GM18858 (cell line): ENCODE results near the gene GNAZ.

ENCODE experiments used
- ATAC-seq: cut with Tn5 transposase; IDR thresholded peaks from one replicate; pipeline ENCODE4 v1.9.1; 2021; ENCODE audit not compliant: unreplicated experiment

Gene GNAZ

GRCh38 chr22:23075525-23076216, 5.4 kb downstream of the GNAZ start:
- no peak for ATAC-seq

- ATAC-seq = no peak
These were observed 6.7 kb downstream of the GNAZ start for GRCh38 chr22:23076896-23077572.

- ATAC-seq = no peak
These were observed 7.5 kb downstream of the GNAZ start for GRCh38 chr22:23077627-23078461.

GRCh38 chr22:23078462-23078787, 8.1 kb downstream of the GNAZ start:
- no peak for ATAC-seq

GRCh38 chr22:23079240-23079768, 9.0 kb downstream of the GNAZ start:
- no peak for ATAC-seq

GRCh38 chr22:23079814-23080521, 9.6 kb downstream of the GNAZ start:
- ATAC-seq = no peak

GRCh38 chr22:23080613-23081290, 10.4 kb downstream of the GNAZ start:
- ATAC-seq = no peak

GRCh38 chr22:23082534-23083314, 12.4 kb downstream of the GNAZ start:
- no peak for ATAC-seq

- no peak for ATAC-seq
These were observed 13.1 kb downstream of the GNAZ start for GRCh38 chr22:23083315-23084021.

- ATAC-seq = no peak
These were observed 14.4 kb downstream of the GNAZ start for GRCh38 chr22:23084453-23085350.

GRCh38 chr22:23085351-23085671, 15.0 kb downstream of the GNAZ start:
- no peak for ATAC-seq

- ATAC-seq = no peak
These were observed 15.5 kb downstream of the GNAZ start for GRCh38 chr22:23085785-23086184.

GRCh38 chr22:23086263-23086662, 15.9 kb downstream of the GNAZ start:
- no peak for ATAC-seq

GRCh38 chr22:23086787-23087186, 16.5 kb downstream of the GNAZ start:
- ATAC-seq = no peak

- ATAC-seq = no peak
These were observed 17.9 kb downstream of the GNAZ start for GRCh38 chr22:23088199-23088604.

GRCh38 chr22:23089010-23089409, 18.7 kb downstream of the GNAZ start:
- ATAC-seq = no peak

- ATAC-seq = no peak
These were observed 19.5 kb downstream of the GNAZ start for GRCh38 chr22:23089633-23090456.
